Caco-2 (cell line): ENCODE data around the gene CFAP251. TPM values are rescaled to one million over a fixed set of nuclear protein-coding genes. Genes with fewer than 3 reads are reported as not detected.
A peak's percentile ranks its signal among the peaks of the same experiment; 100 is the strongest.

Experiments used
- BruUV-seq: library from RNA; stranded (reverse); fragments of 400-500 nt; replicated peaks from 2 replicates; lab custom pipeline; 2021; lab: Mats Ljungman, UMichigan
- CTCF ChIA-PET: fragments of 300-600 bp; sonication (Branson Sonifier 250); formaldehyde crosslinking; loops from one replicate; lab custom pipeline; 2022; ENCODE audit warnings: antibody characterized with exemption; lab: Charles Lee
- POLR2A ChIA-PET: fragments of 300-600 bp; sonication (Branson Sonifier 250); formaldehyde crosslinking; loops from one replicate; lab custom pipeline; 2022; ENCODE audit warnings: antibody characterized with exemption; lab: Charles Lee
- DNase-seq, 2 experiments: peaks; one replicate each; pipeline versions ENCODE4 v3.0.0 to v3.0.0-alpha.2; 2020 to 2022
- H3K27me3 ChIP-seq: replicated peaks from 2 replicates; pipeline ENCODE4 v1.6.0; 2011; ENCODE audit warnings: low read length; ENCODE audit not compliant: control insufficient read depth, insufficient read depth
- H3K36me3 ChIP-seq: 2 replicates; pipeline ENCODE4 v1.5.1; 2011; ENCODE audit warnings: low read length; ENCODE audit not compliant: control insufficient read depth, insufficient read depth
- H3K4me1 ChIP-seq: fragments of 250-450 bp; sonication (Bioruptor Pico); 2 replicates; pipeline ENCODE4 v1.5.1; 2020; ENCODE audit warnings: mild to moderate bottlenecking
- H3K4me3 ChIP-seq: 2 replicates; pipeline ENCODE4 v1.5.1; 2011; ENCODE audit warnings: low read depth, mild to moderate bottlenecking, control low read depth, low read length
- H3K9me3 ChIP-seq: fragments of 250-450 bp; sonication (Bioruptor Pico); 2 replicates; pipeline ENCODE4 v1.5.1; 2020; ENCODE audit warnings: mild to moderate bottlenecking, moderate library complexity
- H3K27ac Mint-ChIP-seq: one replicate; pipeline ENCODE4 v1.8.0; 2022; ENCODE audit warnings: mixed read lengths; ENCODE audit not compliant: unreplicated experiment
- H3K27me3 Mint-ChIP-seq: one replicate; pipeline ENCODE4 v1.8.0; 2022; ENCODE audit warnings: mixed read lengths; ENCODE audit not compliant: insufficient read depth, unreplicated experiment
- H3K36me3 Mint-ChIP-seq: one replicate; pipeline ENCODE4 v1.8.0; 2022; ENCODE audit warnings: mild to moderate bottlenecking, mixed read lengths; ENCODE audit not compliant: insufficient read depth, unreplicated experiment
- H3K4me1 Mint-ChIP-seq: one replicate; pipeline ENCODE4 v1.8.0; 2022; ENCODE audit warnings: low read depth, mixed read lengths; ENCODE audit not compliant: unreplicated experiment
- H3K4me3 Mint-ChIP-seq: one replicate; pipeline ENCODE4 v1.8.0; 2022; ENCODE audit warnings: mild to moderate bottlenecking, moderate library complexity, mixed read lengths; ENCODE audit not compliant: unreplicated experiment
- H3K9me3 Mint-ChIP-seq: one replicate; pipeline ENCODE4 v1.8.0; 2022; ENCODE audit warnings: mixed read lengths; ENCODE audit not compliant: unreplicated experiment
- intact Hi-C: fragments of 100-400 bp; cut with micrococcal nuclease; formaldehyde crosslinking; loops from one replicate; pipeline ENCODE4 v1.10.0; 2022; ENCODE audit not compliant: unreplicated experiment
- total RNA-seq: library from RNA; stranded (reverse); gene quantifications from 2 replicates; pipeline ENCODE4 v1.2.3, GENCODE V29; 2022
- TF ChIP-seq, protein P1 (sequence below), 2 experiments: fragments of 200-600 bp in 1 of 2; IDR thresholded peaks; 1 replicate in 1 of 2; 2 replicates in 1 of 2; pipeline versions ENCODE4 v1.5.1 to v1.8.0; 2011 to 2022; ENCODE audit warnings: antibody characterized with exemption in 1 of 2, control low read depth in 1 of 2, inconsistent platforms in 1 of 2, low read depth in 1 of 2, low read length in 1 of 2, mild to moderate bottlenecking in 1 of 2, moderate library complexity in 1 of 2; ENCODE audit not compliant: insufficient read depth in 1 of 2, severe bottlenecking in 1 of 2, unreplicated experiment in 1 of 2

Gene CFAP251
- total RNA-seq, 1 experiment from 2014 or later, result 1.2 TPM

DNA sequence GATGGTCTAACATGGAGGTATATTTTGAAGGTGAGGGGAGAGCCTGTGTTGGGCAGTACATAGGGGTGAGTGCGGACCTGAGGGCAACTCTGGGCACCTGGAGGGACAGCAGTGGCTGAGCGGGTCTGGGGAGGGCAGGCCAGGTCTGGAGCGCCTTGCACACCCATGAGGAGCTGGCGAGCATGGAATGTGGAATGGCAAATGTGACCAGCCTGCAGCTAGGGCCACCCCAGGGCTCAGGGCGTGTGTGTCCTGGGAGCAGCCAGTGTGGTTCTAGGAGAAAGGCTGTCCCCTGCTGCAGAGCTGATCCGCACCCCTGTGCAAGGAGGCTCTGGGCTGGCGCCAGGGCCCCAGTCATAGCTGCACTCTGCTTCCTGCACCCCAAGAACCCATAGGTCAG is 127.8 kb downstream of the CFAP251 start:
- no peak for DNase-seq
- H3K27ac Mint-ChIP-seq, result no peak overlapping the region
- Histone ChIP-seq H3K27me3 (no peaks in the 10 kb centered on the region), H3K4me1 (peaks cover 5% of the 10 kb centered on the region), H3K9me3 (no peaks in the 10 kb centered on the region), H3K36me3 (no peaks in the 10 kb centered on the region), H3K4me3 (no peak overlapping the region)
- no peaks in the 10 kb centered on the region for H3K27me3 Mint-ChIP-seq
- peaks cover 20% of the 10 kb centered on the region for H3K36me3 Mint-ChIP-seq
- peaks cover 6% of the 10 kb centered on the region for H3K4me1 Mint-ChIP-seq
- no TSS peak for BruUV-seq
- H3K9me3 Mint-ChIP-seq, result no peaks in the 10 kb centered on the region
- ChIA-PET CTCF (no interaction called here), POLR2A (no interaction called here)
- no peak overlapping the region for H3K4me3 Mint-ChIP-seq
- TF ChIP-seq, protein P1, sequence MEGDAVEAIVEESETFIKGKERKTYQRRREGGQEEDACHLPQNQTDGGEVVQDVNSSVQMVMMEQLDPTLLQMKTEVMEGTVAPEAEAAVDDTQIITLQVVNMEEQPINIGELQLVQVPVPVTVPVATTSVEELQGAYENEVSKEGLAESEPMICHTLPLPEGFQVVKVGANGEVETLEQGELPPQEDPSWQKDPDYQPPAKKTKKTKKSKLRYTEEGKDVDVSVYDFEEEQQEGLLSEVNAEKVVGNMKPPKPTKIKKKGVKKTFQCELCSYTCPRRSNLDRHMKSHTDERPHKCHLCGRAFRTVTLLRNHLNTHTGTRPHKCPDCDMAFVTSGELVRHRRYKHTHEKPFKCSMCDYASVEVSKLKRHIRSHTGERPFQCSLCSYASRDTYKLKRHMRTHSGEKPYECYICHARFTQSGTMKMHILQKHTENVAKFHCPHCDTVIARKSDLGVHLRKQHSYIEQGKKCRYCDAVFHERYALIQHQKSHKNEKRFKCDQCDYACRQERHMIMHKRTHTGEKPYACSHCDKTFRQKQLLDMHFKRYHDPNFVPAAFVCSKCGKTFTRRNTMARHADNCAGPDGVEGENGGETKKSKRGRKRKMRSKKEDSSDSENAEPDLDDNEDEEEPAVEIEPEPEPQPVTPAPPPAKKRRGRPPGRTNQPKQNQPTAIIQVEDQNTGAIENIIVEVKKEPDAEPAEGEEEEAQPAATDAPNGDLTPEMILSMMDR (IDR thresholded peaks at IDR 0.05; ENCODE audit: insufficient read depth in 1 of 2, low read depth in 1 of 2, low read length in 1 of 2, severe bottlenecking in 1 of 2, unreplicated experiment in 1 of 2), result no peak
- intact Hi-C loops, result no loop called here

DNA sequence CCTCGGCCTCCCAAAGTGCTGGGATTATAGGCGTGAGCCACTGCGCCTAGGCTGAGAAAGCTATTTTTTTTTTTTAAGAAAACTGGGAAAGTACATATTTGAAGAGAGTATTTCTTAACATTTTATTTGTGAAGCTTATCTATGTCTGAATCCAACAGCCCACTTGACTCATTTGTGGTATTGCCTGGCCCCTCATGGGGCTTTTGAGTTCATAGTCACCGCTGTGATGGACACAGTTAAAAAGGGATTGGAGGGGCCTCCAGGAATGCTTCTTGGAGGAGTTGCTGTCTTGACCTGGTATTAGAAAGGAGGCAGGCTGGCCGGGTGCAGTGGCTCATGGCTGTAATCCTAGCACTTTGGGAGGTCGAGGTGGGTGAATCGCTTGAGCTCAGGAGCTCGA is 129.8 kb downstream of the CFAP251 start:
- TF ChIP-seq, protein P1 (IDR thresholded peaks at IDR 0.05; ENCODE audit: insufficient read depth in 1 of 2, low read depth in 1 of 2, low read length in 1 of 2, severe bottlenecking in 1 of 2, unreplicated experiment in 1 of 2), result no peak
- Mint-ChIP-seq H3K36me3 (peaks cover 20% of the 10 kb centered on the region), H3K4me3 (no peak overlapping the region), H3K27ac (peak overlapping the region; percentile 81), H3K9me3 (no peaks in the 10 kb centered on the region), H3K27me3 (no peaks in the 10 kb centered on the region), H3K4me1 (peaks cover 6% of the 10 kb centered on the region)
- intact Hi-C loops, result no loop called here
- no peaks in the 10 kb centered on the region for H3K27me3 ChIP-seq
- no TSS peak for BruUV-seq
- no peaks in the 10 kb centered on the region for H3K36me3 ChIP-seq
- ChIA-PET POLR2A (interaction anchor here (0.6 to 1.1 kb wide), 6 partner anchors 15 to 649 kb away, joined by 3 to 6 read pairs (median 3); no protein-coding TSS in a partner anchor), CTCF (interaction anchor here (0.8 to 1.6 kb wide), 2 partner anchors 15 to 132 kb away, joined by 3 to 4 read pairs; no protein-coding TSS in a partner anchor)
- no peaks in the 10 kb centered on the region for H3K9me3 ChIP-seq
- peak; percentile 71 to 74 for DNase-seq
- no peaks in the 10 kb centered on the region for H3K4me1 ChIP-seq
- no peak overlapping the region for H3K4me3 ChIP-seq

DNA sequence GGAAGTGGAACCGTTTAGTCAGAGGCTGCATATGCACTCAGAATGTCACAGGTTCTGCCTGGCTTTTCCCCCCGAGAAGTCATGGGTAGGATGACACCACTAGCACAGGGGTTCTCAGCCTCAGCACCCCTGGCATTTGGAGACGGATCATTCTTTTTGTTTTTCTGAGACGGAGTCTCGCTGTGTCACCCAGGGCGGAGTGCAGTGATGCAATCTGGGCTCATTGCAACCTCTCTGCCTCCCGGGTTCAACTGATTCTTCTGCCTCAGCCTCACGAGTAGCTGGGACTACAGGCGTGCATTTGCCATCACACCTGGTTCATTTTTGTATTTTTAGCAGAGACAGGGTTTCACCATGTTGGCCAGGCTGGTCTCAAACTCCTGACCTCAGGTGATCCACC is 131.4 kb downstream of the CFAP251 start:
- CTCF ChIA-PET, result no interaction called here
- Mint-ChIP-seq H3K36me3 (peaks cover 12% of the 10 kb centered on the region), H3K9me3 (no peaks in the 10 kb centered on the region), H3K4me3 (no peak overlapping the region), H3K27me3 (no peaks in the 10 kb centered on the region), H3K4me1 (peaks cover 6% of the 10 kb centered on the region), H3K27ac (no peak overlapping the region)
- BruUV-seq, result no TSS peak
- H3K4me1 ChIP-seq, result peaks cover 9% of the 10 kb centered on the region
- no peak overlapping the region for H3K4me3 ChIP-seq
- POLR2A ChIA-PET, result no interaction called here
- no peaks in the 10 kb centered on the region for H3K27me3 ChIP-seq
- TF ChIP-seq, protein P1 (IDR thresholded peaks at IDR 0.05; ENCODE audit: insufficient read depth in 1 of 2, low read depth in 1 of 2, low read length in 1 of 2, severe bottlenecking in 1 of 2, unreplicated experiment in 1 of 2), result no peak
- H3K36me3 ChIP-seq, result peaks cover under 1% of the 10 kb centered on the region; the same call in 1 of the 2 replicates
- no peak for DNase-seq
- no peaks in the 10 kb centered on the region for H3K9me3 ChIP-seq
- intact Hi-C loops, result no loop called here
